ENCODE measurements around the gene UBTD1. TPM values are rescaled to one million over a fixed set of nuclear protein-coding genes. Genes with fewer than 3 reads are reported as not detected.
"Not testable (repeated sequence)": the region's sequence is repeated elsewhere in the genome, so short reads cannot be mapped to it uniquely, and the experiment has no call there.

Gene UBTD1
- total RNA-seq, 1 donor from 2014 or later = 27.9 TPM

DNA sequence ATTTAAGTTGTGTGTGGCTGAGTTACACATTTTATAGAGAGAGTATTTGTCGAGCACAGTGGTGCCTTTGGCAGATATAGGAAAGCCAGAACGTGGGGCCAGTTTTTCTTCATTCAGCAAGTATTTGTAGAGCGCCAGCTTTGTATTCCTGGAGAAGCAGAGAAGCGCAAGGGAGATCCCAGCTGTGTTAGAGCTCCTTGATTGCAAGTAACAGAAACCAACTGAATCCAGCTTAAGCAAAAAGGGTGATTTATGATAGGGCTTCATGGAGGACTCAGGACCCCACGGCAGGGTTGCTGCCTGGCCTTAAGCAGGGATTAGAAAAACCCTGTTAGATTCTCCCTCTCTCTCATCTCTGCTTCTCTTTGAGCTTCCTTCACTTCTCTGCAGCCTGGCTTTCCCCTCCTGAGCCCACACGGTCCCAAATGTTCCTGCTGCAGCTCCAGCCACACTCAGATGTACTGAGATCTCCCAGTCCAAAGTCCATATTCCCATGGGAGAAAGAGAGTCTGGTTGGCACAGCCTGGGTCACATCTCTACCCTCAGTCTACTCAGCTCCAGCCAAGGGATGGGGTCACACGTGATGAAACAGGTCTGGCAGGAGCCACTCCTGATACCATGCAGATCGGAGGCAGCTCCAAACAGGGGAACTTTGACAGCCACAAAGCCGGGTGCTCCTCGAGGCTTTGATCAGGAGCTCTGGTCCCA, 16.7 kb downstream of the UBTD1 start:
- DNase-seq (ENCODE audit: low read depth) = no peak

DNA sequence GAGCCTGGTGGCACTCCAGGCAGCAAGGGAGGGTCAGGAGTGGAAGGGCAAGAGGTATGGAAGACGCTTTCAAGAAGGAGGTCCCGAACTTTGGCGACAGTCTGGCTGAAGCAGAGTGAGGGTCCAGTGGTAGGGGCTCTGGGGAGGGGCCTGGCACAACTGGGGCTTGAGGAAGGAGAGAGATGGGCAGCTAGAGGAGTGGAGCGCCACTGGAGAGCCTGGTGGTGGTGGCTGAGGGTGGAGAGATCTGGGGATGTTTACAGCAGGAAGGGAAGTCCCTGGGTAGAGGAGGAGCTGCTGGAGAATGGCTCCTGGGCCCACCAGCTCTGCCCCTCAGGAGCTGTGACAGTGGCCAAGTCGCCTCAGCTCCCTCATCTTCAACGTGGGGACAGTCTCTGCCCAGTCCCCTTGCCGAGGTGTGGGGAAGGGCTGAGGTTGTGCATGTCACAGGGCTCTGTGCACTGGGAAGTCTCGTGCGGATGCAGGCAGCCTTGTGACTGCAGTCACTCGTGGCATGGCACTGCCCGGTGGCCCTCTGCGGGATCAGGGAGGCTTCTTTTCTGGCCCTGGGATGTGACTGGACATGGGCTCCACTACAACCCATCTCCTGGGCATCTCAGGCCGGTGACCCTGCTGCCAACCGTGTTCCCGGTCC, 18.5 kb downstream of the UBTD1 start:
- DNase-seq (ENCODE audit: low read depth) = no peak

DNA sequence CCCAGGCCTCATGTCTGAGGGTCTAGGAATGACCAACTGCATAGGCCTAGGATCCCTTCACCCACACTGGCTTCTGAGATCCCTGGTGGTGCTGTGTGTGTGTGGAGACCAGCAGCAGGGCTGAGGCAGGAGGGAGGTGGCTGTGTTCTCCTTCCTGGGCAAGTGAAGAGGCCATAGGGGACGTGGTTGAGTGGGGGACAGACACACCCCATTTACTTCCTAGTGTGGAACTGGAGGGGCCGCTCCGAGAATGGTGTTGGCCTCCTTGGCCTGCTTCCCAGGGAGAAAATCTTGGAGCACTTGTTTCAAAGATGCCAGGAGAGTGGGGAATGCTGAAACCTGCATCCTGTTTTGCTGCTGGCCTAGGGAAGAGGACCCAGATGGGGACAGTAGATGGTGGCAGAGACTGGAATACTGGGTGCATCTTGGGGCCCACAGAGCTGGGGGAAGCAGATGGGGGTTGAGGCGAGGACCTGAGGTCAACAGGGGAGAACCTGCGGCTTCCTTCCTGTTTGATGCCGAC, 19.1 kb downstream of the UBTD1 start:
- no peak for DNase-seq (ENCODE audit: low read depth)

DNA sequence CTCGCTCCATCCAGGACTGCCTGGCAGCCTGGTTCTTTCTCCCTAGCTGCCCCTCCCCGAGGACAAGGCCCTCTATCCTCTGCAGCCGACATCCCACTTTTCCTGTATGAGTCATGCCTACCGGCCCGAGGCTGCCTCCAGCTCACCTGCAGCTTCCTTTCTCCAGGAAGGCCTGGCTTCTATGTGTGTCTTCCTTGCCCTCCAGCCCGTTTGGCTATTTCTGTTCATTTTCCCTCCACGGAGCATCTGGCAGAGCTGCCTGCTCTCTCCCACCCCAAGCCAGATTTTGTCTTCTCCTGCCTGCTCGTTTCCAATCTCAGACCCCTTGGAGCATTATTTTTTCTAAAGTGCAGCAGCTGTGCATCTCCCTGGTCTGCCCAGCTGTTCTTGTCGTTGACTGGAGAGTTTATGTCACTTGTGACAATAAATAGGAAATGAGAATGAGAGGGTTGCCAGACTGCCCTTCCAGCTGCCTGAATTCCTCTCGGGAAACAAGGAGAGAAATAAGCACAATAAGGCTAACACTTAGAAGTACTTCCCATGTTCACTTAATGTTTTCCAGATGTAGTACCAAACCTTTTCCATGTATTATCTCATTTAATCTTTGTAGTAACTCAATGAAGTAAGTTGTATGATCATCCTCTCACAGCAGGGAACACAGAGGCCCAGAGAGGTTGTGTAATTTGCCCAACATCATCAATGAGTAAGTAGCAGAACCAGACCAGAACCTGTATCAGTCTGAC, 19.7 kb downstream of the UBTD1 start:
- peak; percentile 47 for DNase-seq (ENCODE audit: low read depth)

- no peak for DNase-seq (ENCODE audit: low read depth)
Measured at GRCh38 chr10:97519342-97519741, 20.6 kb downstream of the UBTD1 start.

GRCh38 chr10:97520520-97520919, 21.8 kb downstream of the UBTD1 start:
- DNase-seq (ENCODE audit: low read depth) = no peak

GRCh38 chr10:97520978-97521761, 22.4 kb downstream of the UBTD1 start:
- DNase-seq (ENCODE audit: low read depth) = no peak

GRCh38 chr10:97522071-97522470, 23.3 kb downstream of the UBTD1 start:
- DNase-seq (ENCODE audit: low read depth) = no peak

DNA sequence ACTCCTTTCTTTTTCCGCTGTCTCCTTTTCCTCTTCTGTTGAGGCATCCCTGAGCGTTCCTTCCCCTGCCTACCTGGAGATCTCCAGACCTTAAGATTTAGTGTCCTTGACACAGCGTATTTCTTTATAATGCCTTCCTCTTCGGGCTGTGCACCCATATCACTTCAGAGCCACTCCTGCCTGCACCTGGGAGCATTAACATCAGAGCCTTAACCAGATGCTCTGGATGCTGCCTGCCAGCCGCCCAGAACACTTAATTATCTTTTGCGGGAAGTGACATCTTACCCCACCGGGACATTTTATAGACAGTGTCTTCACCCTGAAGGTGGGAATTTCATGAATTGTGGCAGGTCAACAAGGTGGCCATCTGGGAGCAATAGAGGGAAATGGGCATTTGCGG, 24.2 kb downstream of the UBTD1 start:
- DNase-seq (ENCODE audit: low read depth) = no peak

DNA sequence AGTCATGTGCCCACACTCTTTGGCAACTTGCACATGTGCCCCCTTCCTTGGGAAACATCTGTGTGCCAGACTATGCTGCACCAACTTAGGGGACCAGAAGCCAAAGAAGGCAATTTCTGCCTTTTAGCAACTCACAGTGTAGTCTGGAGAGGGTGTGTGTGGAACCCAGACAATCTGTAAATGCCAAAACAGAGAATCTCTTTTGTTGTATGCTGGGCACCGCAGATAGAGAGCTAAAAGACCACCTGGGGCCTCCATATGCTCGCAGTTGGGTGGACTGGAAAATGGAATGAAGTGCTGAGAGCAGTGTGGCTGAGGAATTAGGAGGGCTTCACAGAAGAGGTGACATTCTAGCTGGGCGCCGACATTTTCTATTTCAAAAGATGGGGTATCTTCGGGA, 26.4 kb downstream of the UBTD1 start:
- DNase-seq (ENCODE audit: low read depth) = no peak

DNA sequence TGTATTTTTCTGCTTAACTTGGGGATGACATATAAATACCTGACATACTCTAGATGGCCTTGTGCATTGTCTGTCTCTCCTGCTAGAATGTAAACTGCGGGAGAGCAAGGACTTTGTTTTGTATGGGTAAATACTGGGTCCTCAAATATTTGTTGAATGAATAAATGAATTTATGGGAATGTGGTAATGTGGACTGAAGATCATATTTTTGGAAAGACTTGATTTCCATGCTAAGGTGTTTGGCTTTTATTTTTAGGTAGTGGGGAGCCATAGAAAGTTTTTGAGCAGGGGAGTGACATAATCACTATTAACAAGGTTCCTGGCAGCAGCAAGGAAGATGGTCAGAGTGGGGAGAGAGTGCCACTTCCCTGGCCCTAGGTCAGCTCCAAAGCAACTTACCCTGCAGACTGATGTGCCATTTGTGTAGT, 27.0 kb downstream of the UBTD1 start:
- DNase-seq (ENCODE audit: low read depth) = no peak

GRCh38 chr10:97528876-97529275, 30.2 kb downstream of the UBTD1 start:
- DNase-seq (ENCODE audit: low read depth) = not testable (repeated sequence)

DNA sequence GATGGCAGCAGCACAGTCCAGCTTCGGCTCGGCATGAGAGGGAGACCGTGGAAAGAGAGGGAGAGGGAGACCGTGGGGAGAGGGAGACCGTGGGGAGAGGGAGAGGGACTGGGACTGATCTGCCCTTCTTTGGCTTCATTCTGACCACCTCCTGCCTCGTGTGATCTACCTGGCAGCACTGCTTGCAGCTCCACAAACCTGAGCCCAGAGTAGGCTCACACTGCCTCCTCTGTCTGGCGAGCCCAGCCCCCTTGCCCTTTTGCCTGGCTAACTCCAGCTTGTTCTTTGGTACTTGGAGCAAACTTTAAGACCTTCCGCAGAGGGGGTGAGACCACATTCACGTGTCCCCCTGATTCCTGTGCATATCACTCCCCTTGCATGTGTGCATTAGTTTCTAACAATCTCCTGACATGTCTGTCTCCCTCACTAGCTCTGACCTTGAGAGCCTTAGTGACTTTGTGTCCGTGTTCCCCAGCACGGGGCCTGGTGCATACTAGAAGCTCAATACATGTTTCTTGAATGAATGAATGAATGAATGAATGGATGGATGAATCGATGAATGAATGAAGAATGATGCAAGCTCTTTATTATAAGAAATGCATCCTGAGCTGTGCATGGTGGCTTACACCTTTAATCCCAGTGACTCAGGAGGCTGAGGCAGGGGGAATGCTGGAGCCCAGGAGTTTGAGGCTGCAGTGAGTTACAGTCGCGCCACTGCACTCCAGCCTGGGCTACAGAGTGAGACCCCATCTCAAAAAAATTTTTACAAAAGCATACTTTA, 31.2 kb downstream of the UBTD1 start:
- DNase-seq (ENCODE audit: low read depth) = no peak

- DNase-seq (ENCODE audit: low read depth) = no peak
Measured at GRCh38 chr10:97531401-97531986, 32.8 kb downstream of the UBTD1 start.

GRCh38 chr10:97532935-97533671, 34.4 kb downstream of the UBTD1 start:
- DNase-seq (ENCODE audit: low read depth) = peak; percentile 57

- no peak for DNase-seq (ENCODE audit: low read depth)
Measured at GRCh38 chr10:97533888-97534287, 35.2 kb downstream of the UBTD1 start.

GRCh38 chr10:97534746-97535367, 36.1 kb downstream of the UBTD1 start:
- no peak for DNase-seq (ENCODE audit: low read depth)

- DNase-seq (ENCODE audit: low read depth) = no peak
Measured at GRCh38 chr10:97537186-97537869, 38.6 kb downstream of the UBTD1 start.

DNA sequence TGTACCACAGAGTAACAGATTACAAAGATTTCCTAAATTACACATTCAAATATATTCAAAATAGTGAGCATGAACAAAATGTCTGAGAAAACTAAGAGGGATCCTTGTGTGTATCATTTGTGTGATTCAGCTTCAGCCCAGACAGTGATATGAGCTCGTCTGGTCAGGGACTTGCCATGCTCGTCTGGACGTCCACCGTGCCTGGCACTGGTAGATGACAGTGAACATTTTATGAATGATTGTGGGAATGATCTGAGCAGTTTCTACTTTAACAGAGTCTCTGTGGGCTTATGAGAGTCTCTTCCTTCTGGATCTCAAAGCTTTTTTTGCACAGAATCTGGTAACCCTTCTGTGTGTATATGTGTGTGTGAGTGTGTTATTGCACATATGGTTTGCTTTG, 39.7 kb downstream of the UBTD1 start:
- peak; percentile 45 for DNase-seq (ENCODE audit: low read depth)

All from renal cortical epithelial cell (primary cell).